NCI-H2227 (cell line): ENCODE measurements around the gene SYNGR4.
"Not testable (repeated sequence)": the region's sequence is repeated elsewhere in the genome, so short reads cannot be mapped to it uniquely, and the experiment has no call there.

Experiments used
- DNase-seq: peaks from one replicate; lab custom pipeline; 2025; ENCODE audit not compliant: unreplicated experiment; lab: John Stamatoyannopoulos, UW

The SYNGR4 gene

GRCh38 chr19:48370955-48371354, 6.8 kb downstream of the SYNGR4 start:
- DNase-seq: no peak

GRCh38 chr19:48371367-48371766, 7.2 kb downstream of the SYNGR4 start:
- DNase-seq: no peak

- DNase-seq: not testable (repeated sequence)
Measured at GRCh38 chr19:48371771-48372170, 7.6 kb downstream of the SYNGR4 start.

- peak; percentile 55 for DNase-seq
Measured at GRCh38 chr19:48372904-48373303, 8.7 kb downstream of the SYNGR4 start.

GRCh38 chr19:48373567-48373966, 9.4 kb downstream of the SYNGR4 start:
- DNase-seq: no peak

- DNase-seq: no peak
Measured at GRCh38 chr19:48378194-48378570, 14.0 kb downstream of the SYNGR4 start.

- DNase-seq: no peak
Measured at GRCh38 chr19:48379058-48379457, 14.9 kb downstream of the SYNGR4 start.

GRCh38 chr19:48381178-48381950, 17.2 kb downstream of the SYNGR4 start:
- no peak for DNase-seq

- no peak for DNase-seq
Measured at GRCh38 chr19:48382286-48382685, 18.1 kb downstream of the SYNGR4 start.

- no peak for DNase-seq
Measured at GRCh38 chr19:48385461-48386087, 21.4 kb downstream of the SYNGR4 start.

- no peak for DNase-seq
Measured at GRCh38 chr19:48386981-48387380, 22.8 kb downstream of the SYNGR4 start.

- DNase-seq: peak; percentile 29
Measured at GRCh38 chr19:48390188-48391099, 26.3 kb downstream of the SYNGR4 start.

GRCh38 chr19:48391100-48392005, 27.2 kb downstream of the SYNGR4 start, which contains the start of gene KDELR1:
Gene KDELR1 (minus strand): TSS chr19:48391551. CDS start chr19:48391358, 193 bp downstream.
- DNase-seq: peak; percentile 68

- DNase-seq: not testable (repeated sequence)
Measured at GRCh38 chr19:48392006-48392344, 27.8 kb downstream of the SYNGR4 start.

- DNase-seq: no peak
Measured at GRCh38 chr19:48392860-48393558, 28.8 kb downstream of the SYNGR4 start.

GRCh38 chr19:48393559-48394330, 29.6 kb downstream of the SYNGR4 start, which contains the start of gene GRIN2D:
Gene GRIN2D (plus strand): TSS chr19:48393668. CDS start chr19:48398393, 4,725 bp downstream.
- peak; percentile 44 for DNase-seq

GRCh38 chr19:48394331-48395169, 30.4 kb downstream of the SYNGR4 start:
- no peak for DNase-seq

GRCh38 chr19:48395170-48395455, 30.9 kb downstream of the SYNGR4 start:
- DNase-seq: no peak
